WTC11 (cell line): ENCODE results near the gene SNHG17. TPM values are rescaled to one million over a fixed set of nuclear protein-coding genes. Genes with fewer than 3 reads are reported as not detected.

Experiments used
- ATAC-seq: fragments of 200-7000 bp; cut with Tn5 transposase; 2 replicates; pipeline ENCODE4 v1.10.0; 2021; ENCODE audit warnings: mild to moderate bottlenecking, moderate library complexity
- CTCF ChIA-PET: fragments of 300-600 bp; sonication (Branson Sonifier 250); formaldehyde crosslinking; loops from one replicate; lab custom pipeline; 2021; ENCODE audit warnings: antibody characterized with exemption; lab: Charles Lee
- POLR2A ChIA-PET: fragments of 350-600 bp; sonication (Branson Sonifier 250); formaldehyde crosslinking; loops from one replicate; lab custom pipeline; 2021; ENCODE audit warnings: antibody characterized with exemption; lab: Charles Lee
- DNase-seq: peaks from one replicate; pipeline ENCODE4 v3.0.0; 2021; ENCODE audit warnings: low spot score
- H3K27ac Mint-ChIP-seq: 2 replicates; pipeline ENCODE4 v1.8.0; 2021; ENCODE audit warnings: mixed read lengths
- H3K27me3 Mint-ChIP-seq: 2 replicates; pipeline ENCODE4 v1.8.0; 2021; ENCODE audit warnings: low read depth, mild to moderate bottlenecking, moderate library complexity, mixed read lengths
- H3K36me3 Mint-ChIP-seq: 2 replicates; pipeline ENCODE4 v1.8.0; 2021; ENCODE audit warnings: mixed read lengths
- H3K4me1 Mint-ChIP-seq: 2 replicates; pipeline ENCODE4 v1.8.0; 2022; ENCODE audit warnings: mixed read lengths
- H3K4me3 Mint-ChIP-seq: 2 replicates; pipeline ENCODE4 v1.8.0; 2021; ENCODE audit warnings: mild to moderate bottlenecking, moderate library complexity, mixed read lengths
- H3K9me3 Mint-ChIP-seq: 2 replicates; pipeline ENCODE4 v1.8.0; 2021; ENCODE audit warnings: mixed read lengths
- FOXP4 ChIP-seq: sonication (generic); formaldehyde crosslinking; IDR thresholded peaks from 2 replicates; pipeline ENCODE4 v1.8.0; 2022; ENCODE audit warnings: mild to moderate bottlenecking, missing genetic modification reagents
- GRHL2 ChIP-seq: fragments of 250-450 bp; sonication (Bioruptor Pico); IDR thresholded peaks from 2 replicates; pipeline ENCODE4 v1.8.0; 2022; ENCODE audit warnings: mild to moderate bottlenecking, moderate library complexity; ENCODE audit not compliant: insufficient replicate concordance, severe bottlenecking
- IRF2 ChIP-seq: sonication (generic); formaldehyde crosslinking; IDR thresholded peaks from 2 replicates; pipeline ENCODE4 v1.8.0; 2022; ENCODE audit warnings: low read depth, missing genetic modification reagents, borderline replicate concordance
- MYBL2 ChIP-seq: sonication (generic); formaldehyde crosslinking; IDR thresholded peaks from 2 replicates; pipeline ENCODE4 v1.8.1; 2023; ENCODE audit warnings: mild to moderate bottlenecking, moderate library complexity, missing genetic modification reagents
- NFE2L1 ChIP-seq: sonication (generic); formaldehyde crosslinking; IDR thresholded peaks from 2 replicates; pipeline ENCODE4 v1.8.1; 2023; ENCODE audit warnings: missing genetic modification reagents
- PRRX2 ChIP-seq: fragments of 250-450 bp; sonication (Bioruptor Pico); IDR thresholded peaks from 2 replicates; pipeline ENCODE4 v1.8.0; 2021; ENCODE audit warnings: mild to moderate bottlenecking
- STAT6 ChIP-seq: sonication (generic); formaldehyde crosslinking; conservative IDR thresholded peaks from 2 replicates; pipeline ENCODE4 v1.8.1; 2023; ENCODE audit warnings: mild to moderate bottlenecking, low read depth, missing genetic modification reagents, moderate library complexity
- TEAD1 ChIP-seq: sonication (generic); formaldehyde crosslinking; IDR thresholded peaks from 2 replicates; pipeline ENCODE4 v1.8.0; 2022; ENCODE audit warnings: mild to moderate bottlenecking, missing genetic modification reagents
- TP53 ChIP-seq: sonication (generic); formaldehyde crosslinking; IDR thresholded peaks from 2 replicates; pipeline ENCODE4 v1.8.1; 2023; ENCODE audit warnings: mild to moderate bottlenecking, missing genetic modification reagents
- ZNF121 ChIP-seq: sonication (generic); formaldehyde crosslinking; IDR thresholded peaks from 2 replicates; pipeline ENCODE4 v1.8.0; 2023; ENCODE audit warnings: missing genetic modification reagents
- ZNF232 ChIP-seq: sonication (generic); formaldehyde crosslinking; IDR thresholded peaks from 2 replicates; pipeline ENCODE4 v1.8.0; 2022; ENCODE audit warnings: mild to moderate bottlenecking, missing genetic modification reagents
- ZNF263 ChIP-seq: sonication (generic); formaldehyde crosslinking; IDR thresholded peaks from 2 replicates; pipeline ENCODE4 v1.8.1; 2022; ENCODE audit warnings: low read depth, mild to moderate bottlenecking, moderate library complexity, missing genetic modification reagents
- ZNF416 ChIP-seq: fragments of 250-450 bp; sonication (Bioruptor Pico); IDR thresholded peaks from 2 replicates; pipeline ENCODE4 v1.9.0; 2021; ENCODE audit warnings: mild to moderate bottlenecking, inconsistent platforms
- total RNA-seq: library from RNA; stranded (reverse); gene quantifications from 3 replicates; pipeline ENCODE4 v1.2.3, GENCODE V29; 2021
- TF ChIP-seq, protein P1 (sequence below): sonication (generic); formaldehyde crosslinking; IDR thresholded peaks from 2 replicates; pipeline ENCODE4 v1.8.1; 2022; ENCODE audit warnings: missing genetic modification reagents, borderline replicate concordance
- TF ChIP-seq, protein P2 (sequence below): sonication (generic); formaldehyde crosslinking; IDR thresholded peaks from 2 replicates; pipeline ENCODE4 v1.8.1; 2023; ENCODE audit warnings: mild to moderate bottlenecking, missing genetic modification reagents, borderline replicate concordance
- TF ChIP-seq, protein P3 (sequence below): sonication (generic); formaldehyde crosslinking; IDR thresholded peaks from 2 replicates; pipeline ENCODE4 v1.8.1; 2022; ENCODE audit warnings: low read depth, mild to moderate bottlenecking, moderate library complexity, missing genetic modification reagents, borderline replicate concordance
- TF ChIP-seq, protein P4 (sequence below): sonication (generic); formaldehyde crosslinking; IDR thresholded peaks from 2 replicates; pipeline ENCODE4 v1.8.0; 2023; ENCODE audit warnings: missing genetic modification reagents

SNHG17 gene
- total RNA-seq, 1 experiment from 2014 or later, result 71.6 TPM

- Mint-ChIP-seq H3K27me3 (peaks cover 9% of the 10 kb centered on the region), H3K4me1 (no peaks in the 10 kb centered on the region), H3K27ac (no peak overlapping the region), H3K36me3 (peaks cover 12% of the 10 kb centered on the region), H3K9me3 (no peaks in the 10 kb centered on the region), H3K4me3 (no peak overlapping the region)
- ChIA-PET CTCF (interaction anchor here (1.7 kb wide), 1 partner anchor 18 kb away, joined by 8 read pairs; the partner anchor contains the start of gene RALGAPB), POLR2A (no interaction called here)
- TF ChIP-seq ZNF263 (CRISPR knock-in tag) (no peak), GRHL2 (no peak), PRRX2 (no peak), ZNF232 (CRISPR knock-in tag) (no peak), MYBL2 (CRISPR knock-in tag) (no peak), ZNF121 (CRISPR knock-in tag) (no peak), TEAD1 (no peak), ZNF416 (no peak), TP53 (no peak), IRF2 (CRISPR knock-in tag) (no peak), FOXP4 (CRISPR knock-in tag) (no peak), STAT6 (CRISPR knock-in tag) (no peak), NFE2L1 (no peak)
- TF ChIP-seq, protein P1, sequence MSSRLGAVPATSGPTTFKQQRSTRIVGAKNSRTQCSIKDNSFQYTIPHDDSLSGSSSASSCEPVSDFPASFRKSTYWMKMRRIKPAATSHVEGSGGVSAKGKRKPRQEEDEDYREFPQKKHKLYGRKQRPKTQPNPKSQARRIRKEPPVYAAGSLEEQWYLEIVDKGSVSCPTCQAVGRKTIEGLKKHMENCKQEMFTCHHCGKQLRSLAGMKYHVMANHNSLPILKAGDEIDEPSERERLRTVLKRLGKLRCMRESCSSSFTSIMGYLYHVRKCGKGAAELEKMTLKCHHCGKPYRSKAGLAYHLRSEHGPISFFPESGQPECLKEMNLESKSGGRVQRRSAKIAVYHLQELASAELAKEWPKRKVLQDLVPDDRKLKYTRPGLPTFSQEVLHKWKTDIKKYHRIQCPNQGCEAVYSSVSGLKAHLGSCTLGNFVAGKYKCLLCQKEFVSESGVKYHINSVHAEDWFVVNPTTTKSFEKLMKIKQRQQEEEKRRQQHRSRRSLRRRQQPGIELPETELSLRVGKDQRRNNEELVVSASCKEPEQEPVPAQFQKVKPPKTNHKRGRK (CRISPR knock-in tag), result no peak
- TF ChIP-seq, protein P2, sequence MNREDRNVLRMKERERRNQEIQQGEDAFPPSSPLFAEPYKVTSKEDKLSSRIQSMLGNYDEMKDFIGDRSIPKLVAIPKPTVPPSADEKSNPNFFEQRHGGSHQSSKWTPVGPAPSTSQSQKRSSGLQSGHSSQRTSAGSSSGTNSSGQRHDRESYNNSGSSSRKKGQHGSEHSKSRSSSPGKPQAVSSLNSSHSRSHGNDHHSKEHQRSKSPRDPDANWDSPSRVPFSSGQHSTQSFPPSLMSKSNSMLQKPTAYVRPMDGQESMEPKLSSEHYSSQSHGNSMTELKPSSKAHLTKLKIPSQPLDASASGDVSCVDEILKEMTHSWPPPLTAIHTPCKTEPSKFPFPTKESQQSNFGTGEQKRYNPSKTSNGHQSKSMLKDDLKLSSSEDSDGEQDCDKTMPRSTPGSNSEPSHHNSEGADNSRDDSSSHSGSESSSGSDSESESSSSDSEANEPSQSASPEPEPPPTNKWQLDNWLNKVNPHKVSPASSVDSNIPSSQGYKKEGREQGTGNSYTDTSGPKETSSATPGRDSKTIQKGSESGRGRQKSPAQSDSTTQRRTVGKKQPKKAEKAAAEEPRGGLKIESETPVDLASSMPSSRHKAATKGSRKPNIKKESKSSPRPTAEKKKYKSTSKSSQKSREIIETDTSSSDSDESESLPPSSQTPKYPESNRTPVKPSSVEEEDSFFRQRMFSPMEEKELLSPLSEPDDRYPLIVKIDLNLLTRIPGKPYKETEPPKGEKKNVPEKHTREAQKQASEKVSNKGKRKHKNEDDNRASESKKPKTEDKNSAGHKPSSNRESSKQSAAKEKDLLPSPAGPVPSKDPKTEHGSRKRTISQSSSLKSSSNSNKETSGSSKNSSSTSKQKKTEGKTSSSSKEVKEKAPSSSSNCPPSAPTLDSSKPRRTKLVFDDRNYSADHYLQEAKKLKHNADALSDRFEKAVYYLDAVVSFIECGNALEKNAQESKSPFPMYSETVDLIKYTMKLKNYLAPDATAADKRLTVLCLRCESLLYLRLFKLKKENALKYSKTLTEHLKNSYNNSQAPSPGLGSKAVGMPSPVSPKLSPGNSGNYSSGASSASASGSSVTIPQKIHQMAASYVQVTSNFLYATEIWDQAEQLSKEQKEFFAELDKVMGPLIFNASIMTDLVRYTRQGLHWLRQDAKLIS (CRISPR knock-in tag), result no peak
- TF ChIP-seq, protein P3, sequence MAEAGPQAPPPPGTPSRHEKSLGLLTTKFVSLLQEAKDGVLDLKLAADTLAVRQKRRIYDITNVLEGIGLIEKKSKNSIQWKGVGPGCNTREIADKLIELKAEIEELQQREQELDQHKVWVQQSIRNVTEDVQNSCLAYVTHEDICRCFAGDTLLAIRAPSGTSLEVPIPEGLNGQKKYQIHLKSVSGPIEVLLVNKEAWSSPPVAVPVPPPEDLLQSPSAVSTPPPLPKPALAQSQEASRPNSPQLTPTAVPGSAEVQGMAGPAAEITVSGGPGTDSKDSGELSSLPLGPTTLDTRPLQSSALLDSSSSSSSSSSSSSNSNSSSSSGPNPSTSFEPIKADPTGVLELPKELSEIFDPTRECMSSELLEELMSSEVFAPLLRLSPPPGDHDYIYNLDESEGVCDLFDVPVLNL (CRISPR knock-in tag), result no peak
- TF ChIP-seq, protein P4, sequence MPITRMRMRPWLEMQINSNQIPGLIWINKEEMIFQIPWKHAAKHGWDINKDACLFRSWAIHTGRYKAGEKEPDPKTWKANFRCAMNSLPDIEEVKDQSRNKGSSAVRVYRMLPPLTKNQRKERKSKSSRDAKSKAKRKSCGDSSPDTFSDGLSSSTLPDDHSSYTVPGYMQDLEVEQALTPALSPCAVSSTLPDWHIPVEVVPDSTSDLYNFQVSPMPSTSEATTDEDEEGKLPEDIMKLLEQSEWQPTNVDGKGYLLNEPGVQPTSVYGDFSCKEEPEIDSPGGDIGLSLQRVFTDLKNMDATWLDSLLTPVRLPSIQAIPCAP (CRISPR knock-in tag), result no peak
- ATAC-seq (no peak), DNase-seq (no peak)
Measured at GRCh38 chr20:38454556-38455473, 19.7 kb upstream of the SNHG17 start.
